ENCODE results near the gene CPNE2.
"Not testable (repeated sequence)": the region's sequence is repeated elsewhere in the genome, so short reads cannot be mapped to it uniquely, and the experiment has no call there.

- not testable (repeated sequence) for TF ChIP-seq NR2C2 (IDR thresholded peaks at IDR 0.05; ENCODE audit: borderline replicate concordance, control insufficient read depth, insufficient read length, low read depth); ZNF592 (IDR thresholded peaks at IDR 0.05)
These were observed 29.2 kb upstream of the CPNE2 start for GRCh38 chr16:57063189-57063588.
